ENCODE data around the gene SKI.

The SKI gene

DNA sequence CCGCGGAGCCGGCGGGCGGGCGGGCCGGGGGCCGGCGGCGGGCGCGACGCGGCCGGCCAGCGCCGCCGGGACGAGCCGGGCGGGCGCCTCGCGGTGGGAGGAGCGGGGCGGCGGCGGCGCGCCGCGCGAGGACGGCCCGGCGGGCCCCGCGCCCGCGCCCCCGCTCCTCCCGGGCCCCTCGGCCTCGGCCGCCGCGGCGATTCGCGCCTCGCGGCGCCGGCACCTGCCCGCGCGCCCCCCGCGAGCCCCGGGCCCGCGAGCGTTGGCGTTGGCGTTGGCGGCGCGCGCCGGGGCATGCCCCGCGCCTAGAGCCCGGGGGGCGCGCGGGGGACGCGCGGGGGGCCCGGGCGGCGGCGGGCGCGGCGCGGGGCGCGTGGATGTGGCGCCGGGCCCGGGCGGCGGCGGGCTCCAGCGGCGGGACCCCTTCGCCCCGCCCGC, at the start of gene SKI:
Gene SKI (plus strand): TSS at position 163 of the 438 bp plus-strand sequence. CDS start 448 bp downstream, outside the sequence.
- DNase-seq (ENCODE audit: low spot score), result no peak

DNA sequence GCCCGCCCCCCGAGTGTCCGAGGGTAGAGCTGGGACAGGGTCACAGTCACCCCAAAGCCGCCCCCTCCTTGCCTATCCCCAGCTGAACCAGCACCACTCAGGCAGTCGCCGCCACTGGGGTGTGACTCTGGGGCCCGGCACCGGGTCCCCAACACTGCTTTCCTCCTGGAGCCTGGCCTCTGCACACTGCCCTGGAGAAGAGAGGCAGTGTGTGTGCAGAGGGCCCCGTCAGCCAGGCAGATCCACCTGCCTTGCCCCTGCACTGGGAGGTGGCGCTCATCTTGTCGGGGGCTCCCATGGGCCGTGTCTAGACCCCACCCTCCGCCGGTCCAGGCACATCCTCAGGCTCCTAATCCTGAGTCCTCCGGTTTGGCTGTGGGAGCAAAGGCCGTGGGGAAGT, 49.2 kb upstream of the SKI start:
- DNase-seq (ENCODE audit: low spot score), result no peak

DNA sequence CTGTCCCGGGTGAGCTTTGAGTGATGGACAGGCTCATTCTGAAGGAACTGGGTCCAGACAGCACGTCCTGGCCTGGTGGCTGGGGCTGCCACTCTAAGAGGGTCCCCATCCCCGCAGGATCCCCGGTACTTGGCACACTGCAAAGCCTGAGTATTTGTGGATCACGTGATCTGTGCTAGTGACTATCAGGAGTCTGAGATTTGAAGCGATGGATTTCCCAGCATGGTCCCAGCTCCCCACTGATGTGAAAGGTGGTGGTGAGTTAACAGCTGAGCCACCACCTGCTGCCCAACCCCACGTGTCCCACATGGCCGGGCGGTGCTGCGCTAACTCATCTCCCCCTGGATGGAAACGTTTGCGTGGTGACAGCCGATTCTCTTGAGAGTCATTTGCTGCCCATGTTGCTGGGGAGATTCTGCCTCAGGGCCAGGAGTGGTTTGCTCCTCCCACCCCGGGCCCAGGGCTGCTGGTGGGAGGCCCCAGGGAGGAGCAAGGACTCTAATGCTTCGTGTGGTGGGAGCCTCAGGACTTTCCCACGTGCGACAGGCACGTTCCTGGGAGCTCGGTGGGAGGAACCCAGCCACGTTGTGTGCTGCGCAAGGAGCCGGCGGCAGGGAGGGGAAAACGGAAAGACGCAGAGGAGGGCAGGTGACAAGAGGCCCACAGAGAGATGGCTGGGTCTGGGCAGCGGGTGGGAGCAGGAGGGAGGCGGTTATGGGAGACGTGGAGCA, 48.7 kb upstream of the SKI start:
- DNase-seq (ENCODE audit: low spot score), result peak; percentile 40

DNA sequence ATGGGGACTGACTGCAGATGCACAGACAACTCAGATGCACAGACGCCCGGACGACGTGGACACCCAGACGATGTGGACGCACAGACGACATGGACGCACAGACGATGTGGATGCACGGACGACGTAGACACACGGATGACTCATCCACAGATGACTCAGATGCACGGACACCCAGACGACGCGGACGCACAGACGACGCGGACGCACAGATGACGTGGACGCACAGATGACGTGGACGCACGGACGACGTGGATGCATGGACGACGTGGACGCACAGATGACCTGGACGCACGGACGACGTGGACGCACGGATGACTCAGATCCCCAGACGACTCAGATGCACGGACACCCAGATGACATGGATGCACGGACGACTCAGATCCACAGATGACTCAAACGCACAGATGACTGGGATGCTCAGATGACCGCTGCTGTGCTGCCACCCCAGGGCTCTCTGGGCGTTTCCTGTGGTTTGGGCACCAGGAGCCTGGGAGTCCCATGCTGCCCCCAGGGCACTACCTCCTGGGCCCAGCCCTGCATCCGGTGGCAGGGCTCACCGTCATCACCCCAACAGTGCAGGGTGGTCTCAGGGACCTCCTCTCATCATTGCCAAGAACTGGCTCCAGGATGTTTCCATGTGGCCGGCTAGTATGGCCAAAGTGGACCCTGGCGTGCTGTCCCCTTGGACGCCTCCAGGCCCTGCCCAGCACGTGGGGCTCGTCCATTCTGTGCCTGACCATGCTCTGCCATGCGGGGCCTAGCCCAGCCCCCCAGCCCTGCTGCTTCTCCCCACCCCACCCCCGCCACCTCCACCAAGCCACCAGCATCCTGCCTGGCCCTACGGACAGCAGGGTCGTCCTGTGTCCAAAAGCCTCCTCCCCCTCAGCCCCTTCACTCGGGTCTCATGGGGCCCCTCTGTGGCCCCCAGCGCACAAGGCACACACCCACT, 47.5 kb upstream of the SKI start:
- DNase-seq (ENCODE audit: low spot score), result no peak

DNA sequence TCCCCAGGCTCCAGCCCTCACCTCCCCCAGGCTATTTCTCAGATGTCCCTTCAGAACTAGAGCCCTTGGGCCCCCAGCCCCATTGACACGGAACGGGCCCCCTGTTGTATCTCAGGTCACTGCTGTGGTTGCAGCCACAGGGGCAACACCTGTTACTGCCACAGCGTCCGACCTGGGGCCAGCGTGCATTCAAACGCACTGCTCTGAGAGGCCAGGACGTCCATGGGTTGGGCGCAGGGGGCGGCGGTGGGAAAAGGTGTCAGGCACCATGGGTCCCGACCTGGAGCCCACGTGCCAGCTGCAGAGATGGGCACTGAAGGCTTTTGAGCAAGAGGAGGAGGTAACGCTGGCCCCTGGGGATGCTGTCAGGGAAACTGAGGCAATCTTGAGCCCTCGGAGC, 46.8 kb upstream of the SKI start:
- no peak for DNase-seq (ENCODE audit: low spot score)

DNA sequence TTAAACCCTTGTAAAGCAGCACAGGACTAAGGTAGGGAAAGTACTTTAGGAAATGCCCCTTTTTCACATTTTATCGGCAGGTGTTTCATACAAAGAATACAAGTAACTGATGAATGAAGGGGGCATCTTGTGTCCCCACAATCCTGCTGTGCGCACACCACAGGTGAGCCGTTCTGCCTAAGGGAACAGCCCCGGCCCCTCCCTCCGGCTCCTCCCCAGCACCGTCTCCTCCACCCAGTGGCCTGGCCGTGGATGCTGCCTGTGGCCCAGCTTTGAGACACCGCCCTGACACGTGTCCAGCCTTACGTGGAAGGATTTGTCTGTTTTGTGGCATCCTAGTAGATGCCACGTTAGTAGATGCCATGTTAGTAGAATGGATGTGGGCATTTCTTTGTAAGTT, 46.4 kb upstream of the SKI start:
- DNase-seq (ENCODE audit: low spot score), result no peak

DNA sequence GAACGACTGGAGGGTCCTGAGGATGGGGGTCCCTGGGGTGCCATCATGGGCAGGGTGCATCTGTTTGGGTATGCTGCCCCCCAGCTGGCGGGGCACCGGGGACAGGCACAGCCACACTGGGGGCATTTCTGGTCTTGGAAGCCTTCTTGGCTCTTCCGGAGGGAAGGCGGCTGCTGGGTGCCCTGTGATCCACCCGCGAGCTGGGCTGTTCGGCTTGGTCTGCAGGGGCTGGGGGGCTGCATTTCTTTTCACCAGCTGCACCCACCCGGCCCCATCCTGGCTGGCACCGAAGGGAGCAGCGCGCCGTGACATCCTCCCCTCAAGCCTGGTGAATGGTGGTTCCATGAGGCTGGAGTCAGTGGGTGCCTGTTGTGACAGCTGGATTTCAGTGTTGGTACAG, 45.7 kb upstream of the SKI start:
- DNase-seq (ENCODE audit: low spot score), result no peak

DNA sequence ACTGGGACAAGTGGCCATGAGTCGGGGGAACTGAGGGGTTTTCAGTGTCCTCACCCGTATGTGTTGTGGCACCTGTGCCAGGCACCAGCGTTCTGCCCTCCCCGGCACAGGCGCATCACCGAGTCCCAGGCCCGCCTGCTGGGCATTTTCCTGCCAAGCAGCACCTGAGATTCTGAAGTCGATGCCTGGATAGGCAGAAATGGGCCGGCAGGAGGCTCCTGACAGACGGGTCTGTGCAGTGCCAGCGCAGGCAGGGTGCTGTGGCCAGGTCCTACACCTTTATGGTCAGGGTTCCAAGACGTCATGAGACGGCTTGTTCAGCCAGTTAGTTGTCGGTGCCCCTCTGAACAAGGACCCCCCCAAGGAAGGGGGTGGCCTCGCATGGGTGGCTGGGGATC, 44.2 kb upstream of the SKI start:
- no peak for DNase-seq (ENCODE audit: low spot score)

DNA sequence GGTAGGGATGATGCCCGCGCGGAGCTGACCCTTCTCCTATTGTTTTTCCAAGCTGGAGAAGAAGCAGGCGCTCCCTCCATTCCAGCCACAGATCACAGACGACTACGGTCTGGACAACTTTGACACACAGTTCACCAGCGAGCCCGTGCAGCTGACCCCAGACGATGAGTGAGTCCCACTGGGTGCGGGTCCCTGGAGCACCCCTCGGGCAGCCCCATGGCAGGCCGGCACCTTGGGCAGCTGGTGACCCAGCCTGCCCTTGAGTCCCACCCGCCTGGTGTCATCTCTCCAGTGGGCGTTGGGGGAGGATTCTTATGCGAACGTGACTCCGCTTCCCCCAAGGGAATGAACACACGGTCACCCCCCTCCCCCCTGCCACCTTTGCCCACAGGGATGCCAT, 43.6 kb upstream of the SKI start:
- DNase-seq (ENCODE audit: low spot score), result no peak

DNA sequence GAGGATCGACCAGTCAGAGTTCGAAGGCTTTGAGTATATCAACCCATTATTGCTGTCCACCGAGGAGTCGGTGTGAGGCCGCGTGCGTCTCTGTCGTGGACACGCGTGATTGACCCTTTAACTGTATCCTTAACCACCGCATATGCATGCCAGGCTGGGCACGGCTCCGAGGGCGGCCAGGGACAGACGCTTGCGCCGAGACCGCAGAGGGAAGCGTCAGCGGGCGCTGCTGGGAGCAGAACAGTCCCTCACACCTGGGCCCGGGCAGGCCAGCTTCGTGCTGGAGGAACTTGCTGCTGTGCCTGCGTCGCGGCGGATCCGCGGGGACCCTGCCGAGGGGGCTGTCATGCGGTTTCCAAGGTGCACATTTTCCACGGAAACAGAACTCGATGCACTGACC, 43.2 kb upstream of the SKI start:
- DNase-seq (ENCODE audit: low spot score), result no peak

DNA sequence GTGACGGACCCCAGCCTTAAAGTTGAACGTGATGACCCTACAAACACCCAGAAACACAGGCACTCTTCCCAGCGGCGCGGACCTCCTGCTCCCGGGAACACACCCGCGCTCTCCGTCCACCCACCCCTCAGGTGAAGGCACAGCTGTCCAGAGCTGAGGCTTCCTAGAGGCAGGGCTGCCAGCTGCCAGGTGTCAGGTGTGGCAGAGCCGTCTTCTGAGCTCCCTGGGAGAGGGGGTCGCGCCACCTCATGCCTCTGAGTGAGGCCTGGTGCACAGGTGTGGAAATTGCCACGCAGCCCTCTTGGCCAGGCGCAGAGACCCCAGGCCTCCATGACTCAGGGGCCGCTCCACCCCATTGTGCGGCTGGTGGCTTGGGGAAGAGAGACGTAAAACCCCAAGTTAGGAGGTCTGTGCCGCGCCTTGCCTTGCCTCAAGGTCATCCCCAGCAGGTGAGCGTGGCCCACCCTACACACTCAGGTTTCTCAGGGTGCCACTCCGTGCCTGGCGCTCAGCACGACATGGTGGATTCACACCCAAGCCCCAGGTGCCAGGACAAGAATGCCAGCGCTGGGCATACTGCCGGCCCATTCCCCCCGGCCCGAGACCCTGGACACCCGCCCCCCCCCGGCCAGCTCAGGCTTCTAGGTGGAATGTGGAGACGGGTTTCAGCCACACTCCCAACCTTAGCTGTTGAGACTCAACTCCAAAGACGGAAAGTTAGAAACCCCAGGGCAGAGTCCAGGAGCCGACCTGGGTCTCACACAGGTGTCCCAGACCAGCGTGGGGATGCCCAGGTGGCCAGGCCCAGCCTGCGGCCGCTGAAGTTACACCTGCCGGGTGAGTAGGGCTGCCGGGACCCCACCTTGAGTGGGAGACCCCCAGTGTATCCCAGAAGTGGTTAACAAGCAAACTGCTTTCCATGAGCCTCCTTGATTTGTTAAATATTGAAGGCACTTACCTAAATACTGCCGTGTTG, 42.0 kb upstream of the SKI start:
- no peak for DNase-seq (ENCODE audit: low spot score)

DNA sequence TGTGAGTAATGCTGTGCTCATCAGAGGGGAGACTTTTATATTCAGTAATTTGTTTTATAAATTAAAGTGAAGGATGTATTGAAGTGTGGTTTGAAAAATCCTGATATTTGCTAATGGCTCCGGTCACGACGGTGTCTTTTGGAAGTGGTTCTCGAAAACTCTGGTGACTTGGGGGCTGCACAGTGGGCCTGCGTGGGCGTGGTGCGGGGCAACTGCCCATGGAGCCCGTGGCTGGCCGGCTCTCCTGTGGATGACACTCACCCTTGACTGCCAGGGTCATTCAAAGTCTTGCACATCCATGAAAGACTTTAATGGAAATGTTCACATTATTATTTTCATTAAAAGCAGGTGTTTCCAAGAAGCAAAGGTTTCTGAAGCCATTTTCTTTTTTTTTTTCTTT, 41.2 kb upstream of the SKI start:
- no peak for DNase-seq (ENCODE audit: low spot score)

DNA sequence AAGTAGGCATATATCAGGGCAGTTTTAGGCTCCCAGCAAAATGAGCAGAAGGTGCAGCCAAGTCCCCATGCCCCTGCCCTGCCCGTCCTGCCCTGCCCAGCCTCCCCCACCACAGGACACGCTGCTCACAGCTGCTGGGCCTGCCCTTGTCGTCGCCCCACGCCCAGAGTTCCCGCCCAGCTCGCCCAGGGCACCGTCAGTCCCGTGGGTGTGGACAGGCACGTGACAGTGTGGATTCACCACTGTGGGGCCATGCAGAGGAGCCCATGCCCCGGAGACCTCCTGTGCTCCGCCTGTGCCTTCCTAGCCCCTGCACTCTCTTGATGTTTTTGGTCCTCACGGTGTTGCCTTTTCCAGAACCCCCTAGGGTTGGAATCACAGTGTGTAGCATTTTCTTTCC, 40.5 kb upstream of the SKI start:
- no peak for DNase-seq (ENCODE audit: low spot score)

DNA sequence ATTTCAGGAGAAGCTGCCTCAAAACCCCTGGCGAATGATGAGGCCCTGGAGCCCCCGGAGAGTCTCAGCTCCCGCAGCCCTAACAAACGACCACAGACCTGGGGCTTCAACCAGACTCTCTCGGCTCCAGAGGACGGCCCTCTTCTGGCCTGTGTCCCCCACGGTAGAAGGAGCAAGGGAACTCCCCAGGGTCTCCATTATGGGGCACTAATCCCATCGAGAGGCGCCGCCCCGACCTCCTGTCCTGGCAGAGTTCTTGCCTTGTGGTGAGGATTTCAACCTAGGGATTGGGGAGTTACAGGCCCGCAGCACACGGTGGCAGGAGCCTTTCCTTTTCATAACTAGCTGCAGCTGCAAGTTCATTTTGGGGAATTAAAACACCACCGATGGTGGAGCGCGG, 39.8 kb upstream of the SKI start:
- DNase-seq (ENCODE audit: low spot score), result no peak

DNA sequence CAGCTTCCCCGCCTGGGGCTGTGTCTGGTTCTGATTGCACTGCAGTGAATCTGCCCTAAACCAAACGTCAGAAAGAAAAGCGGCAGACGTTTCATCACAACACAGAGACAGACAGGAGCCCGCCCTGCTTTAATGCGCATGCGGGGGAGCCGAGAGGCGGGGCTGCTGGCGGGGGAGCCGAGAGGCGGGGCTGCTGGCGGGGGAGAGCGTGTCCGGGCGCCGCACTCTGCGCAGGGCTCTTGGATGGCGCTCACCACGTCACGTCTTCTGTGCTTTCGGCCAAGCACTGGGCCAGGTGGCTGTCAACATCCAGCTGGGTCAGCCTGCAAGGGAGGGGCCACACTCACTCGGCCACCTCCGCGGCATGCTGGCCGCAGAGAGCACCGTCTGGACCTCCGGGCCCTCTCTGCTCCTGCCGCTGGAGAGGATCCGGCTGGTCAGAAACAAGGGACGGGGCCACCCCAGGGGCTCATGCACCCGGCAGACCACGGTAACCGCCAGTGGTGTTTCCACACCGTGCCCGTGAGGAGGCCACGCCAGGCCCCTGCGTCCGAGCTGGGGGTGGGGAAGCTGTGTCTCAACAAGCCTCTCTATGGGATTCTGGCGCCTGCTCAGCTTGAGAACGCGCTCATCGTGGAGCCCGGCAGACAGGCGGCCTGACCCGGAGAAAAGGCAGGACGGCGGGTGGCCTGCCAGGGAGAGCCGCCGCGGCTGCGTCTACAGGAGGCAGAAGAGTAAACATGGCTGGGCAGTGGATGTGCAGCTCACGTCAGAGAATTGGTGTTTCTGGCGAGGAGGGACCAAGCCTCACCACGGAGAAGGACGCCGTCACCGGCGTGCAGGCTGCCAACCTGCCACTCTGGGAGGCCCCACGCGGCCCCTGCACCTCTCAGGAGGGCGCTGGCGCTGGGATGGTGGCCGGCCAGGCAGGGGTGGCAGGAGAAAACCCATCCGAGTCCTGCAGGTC, 38.4 kb upstream of the SKI start:
- peak; percentile 96 for DNase-seq (ENCODE audit: low spot score)

DNA sequence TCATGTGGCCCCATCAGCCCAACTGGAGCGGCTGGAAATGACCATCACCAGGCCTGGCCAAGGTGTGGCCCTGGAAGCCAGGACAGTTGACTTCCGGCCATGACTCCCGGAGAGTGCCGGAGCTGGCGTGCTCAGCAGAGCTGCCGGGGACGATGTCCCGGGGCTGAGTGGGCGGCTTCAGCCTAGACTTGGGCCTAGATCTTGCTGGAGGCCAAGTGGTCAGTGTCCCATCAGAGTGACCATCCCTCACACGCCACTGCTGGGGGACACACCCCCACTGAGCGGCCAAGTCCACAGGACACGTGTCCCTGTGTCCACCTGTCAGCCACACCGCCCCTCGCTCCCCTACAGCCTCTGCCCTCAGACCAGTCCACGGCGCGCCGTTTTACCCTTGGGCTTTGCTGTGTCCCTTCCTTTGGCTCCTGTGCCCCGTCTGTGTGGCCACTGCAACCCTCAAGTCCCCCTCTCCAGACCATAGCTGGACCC, 37.6 kb upstream of the SKI start:
- no peak for DNase-seq (ENCODE audit: low spot score)

DNA sequence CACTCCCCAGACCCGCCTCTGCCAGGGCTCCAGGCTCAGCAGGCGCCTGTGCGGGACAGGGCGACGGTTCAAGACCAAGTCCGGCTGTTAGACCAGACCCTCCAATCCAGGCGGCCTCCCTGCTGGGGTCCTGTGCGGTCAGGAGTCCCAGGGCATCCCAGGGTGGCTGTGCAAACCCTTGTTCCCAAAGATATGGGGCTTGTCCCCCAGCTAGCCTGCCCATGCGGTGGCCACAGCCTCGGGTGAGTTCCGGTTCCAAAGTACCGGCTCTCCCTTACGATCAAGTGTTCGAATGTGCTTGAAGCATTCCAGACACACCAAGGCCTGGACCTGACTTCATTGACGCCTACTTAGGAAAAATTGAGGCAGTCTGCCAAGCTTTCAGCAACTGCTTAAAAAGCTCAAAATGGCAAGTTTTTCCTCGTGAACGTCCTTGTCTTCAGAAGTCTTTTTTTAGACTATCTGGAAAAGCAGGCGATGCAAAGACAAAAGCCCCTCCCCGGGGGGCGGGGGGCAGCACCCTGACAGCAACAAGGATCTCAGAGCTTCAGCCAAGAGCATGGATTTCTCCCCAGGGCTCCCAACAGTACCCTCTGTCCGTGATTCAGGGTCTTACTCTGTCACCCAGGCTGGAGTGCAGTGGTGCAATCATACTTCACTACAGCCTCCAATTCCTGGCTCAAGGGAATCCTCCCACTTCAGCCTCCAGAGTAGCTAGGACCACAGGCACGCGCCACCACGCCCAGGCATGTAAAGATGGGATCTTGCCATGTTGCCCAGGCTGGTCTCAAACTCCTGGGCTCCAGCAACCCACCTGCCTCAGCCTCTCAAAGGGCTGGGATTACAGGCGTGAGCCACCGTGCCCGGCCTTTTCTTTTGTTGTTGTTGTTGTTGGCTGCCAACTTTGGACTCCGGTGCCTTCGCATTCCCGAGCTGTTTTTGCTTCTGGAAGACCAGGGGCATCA, 35.8 kb upstream of the SKI start:
- DNase-seq (ENCODE audit: low spot score), result peak; percentile 61

DNA sequence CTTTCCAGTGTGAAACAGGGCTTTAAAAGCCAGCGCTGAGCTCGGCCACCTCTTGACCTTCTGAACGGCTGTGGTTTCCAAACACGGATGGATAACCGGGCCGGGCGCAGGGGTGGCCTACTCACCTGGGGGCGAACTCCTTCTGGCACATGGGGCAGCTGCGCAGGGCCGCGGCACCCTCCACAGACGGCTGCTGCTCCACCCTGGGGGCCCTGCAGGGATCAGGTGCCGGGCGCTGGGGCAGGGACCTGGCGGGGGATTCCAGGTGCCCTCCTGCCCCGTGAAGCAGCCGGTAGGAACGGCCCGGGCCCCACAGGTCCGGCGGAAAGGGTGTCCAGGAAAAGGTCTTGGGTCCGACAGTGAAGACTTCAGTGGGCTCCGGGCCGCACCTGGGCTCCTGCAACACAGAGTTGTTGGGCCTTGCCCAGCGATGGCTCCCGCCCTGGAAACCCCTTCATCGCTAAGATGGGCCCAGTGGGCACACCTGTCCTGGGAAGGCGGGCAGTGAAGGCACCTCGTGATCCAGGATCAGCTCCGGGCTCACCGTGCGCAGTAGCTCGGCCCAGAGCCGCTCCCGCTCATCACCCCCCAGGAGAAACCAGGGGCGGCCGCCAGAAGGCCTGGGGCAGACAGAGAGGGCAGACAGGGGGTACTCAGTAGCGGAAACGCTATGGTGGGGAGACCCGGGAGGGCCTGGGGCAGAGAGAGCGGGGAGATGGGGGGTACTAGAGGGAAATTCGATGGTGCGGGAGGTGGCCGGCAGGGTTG, 34.4 kb upstream of the SKI start:
- DNase-seq (ENCODE audit: low spot score), result no peak

Measured in Ammon's horn (tissue), 1 donor.